ENCODE results near the gene TANGO2.

The TANGO2 gene

DNA sequence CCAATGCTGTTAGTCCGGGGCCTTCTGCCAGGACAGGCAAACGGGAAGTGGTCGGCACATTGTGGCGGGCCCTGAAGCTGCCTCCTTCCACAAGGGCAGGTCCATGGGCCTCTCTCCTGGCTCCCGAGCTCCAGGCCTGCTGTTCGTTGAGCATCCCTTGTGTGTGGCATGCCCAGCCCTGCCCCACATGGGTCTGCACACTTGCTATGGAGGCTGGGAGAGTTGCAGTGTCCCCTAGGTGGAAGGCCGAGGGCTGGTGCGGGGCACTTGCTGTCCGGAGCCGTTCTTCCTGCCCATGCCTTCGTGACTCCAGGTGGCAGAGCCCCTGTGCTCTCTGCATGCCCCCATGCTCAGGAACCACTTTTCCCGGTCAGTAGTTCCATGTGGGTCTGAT, 33.1 kb downstream of the TANGO2 start:
- TF ChIP-seq CTCF (IDR thresholded peaks at IDR 0.05; ENCODE audit: extremely low read depth, insufficient read depth, missing control alignments), result no peak
- in situ Hi-C loops (cut with MboI; ENCODE audit: low pct_unique_long_range_greater_than_20kb, low sequenced_read_pairs, unreplicated experiment), result no loop called here
- DNase-seq (ENCODE audit: low spot score), result no peak

DNA sequence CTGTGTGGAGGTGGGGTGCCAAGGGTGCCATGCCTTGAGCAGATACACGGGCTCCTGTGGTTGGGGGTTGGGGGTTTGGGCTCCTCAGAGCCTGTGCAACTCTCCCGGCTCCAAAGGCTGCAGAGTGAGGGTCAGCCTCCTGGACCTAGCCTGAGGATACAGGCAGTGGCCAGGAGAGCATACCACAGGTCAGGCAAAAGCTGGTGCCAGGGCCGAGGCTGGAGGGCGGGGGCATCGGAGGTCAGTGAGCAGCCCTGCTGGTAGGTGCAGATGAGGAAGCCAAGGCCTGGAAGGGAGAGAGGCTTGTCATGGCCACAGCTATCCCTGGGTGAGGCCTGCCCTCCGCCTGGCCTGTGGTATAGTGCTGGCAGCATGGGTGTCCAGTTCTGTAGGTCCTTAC, 33.6 kb downstream of the TANGO2 start:
- in situ Hi-C loops (cut with MboI; ENCODE audit: low pct_unique_long_range_greater_than_20kb, low sequenced_read_pairs, unreplicated experiment), result no loop called here
- no peak for DNase-seq (ENCODE audit: low spot score)
- TF ChIP-seq CTCF (IDR thresholded peaks at IDR 0.05; ENCODE audit: extremely low read depth, insufficient read depth, missing control alignments), result no peak

DNA sequence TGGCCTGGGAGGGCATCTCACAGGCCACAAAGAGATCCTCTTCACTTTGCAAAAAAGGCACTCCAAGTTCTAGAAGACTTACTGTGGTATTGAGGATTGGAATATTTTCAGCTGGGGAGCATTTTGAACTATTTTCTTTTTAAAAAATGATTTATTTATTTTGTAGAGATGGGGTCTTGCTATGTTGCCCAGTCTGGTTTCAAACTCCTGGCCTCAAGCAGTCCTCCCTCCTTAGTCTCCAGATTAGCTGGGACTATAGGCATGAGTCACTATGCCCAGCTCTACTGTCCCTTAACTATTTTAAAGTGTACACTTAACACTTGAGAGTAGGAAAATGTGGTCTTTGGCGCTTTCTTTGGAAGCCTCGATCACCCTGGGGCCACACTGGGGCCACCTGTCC, 34.2 kb downstream of the TANGO2 start:
- in situ Hi-C loops (cut with MboI; ENCODE audit: low pct_unique_long_range_greater_than_20kb, low sequenced_read_pairs, unreplicated experiment), result no loop called here
- DNase-seq (ENCODE audit: low spot score), result no peak
- no peak for TF ChIP-seq CTCF (IDR thresholded peaks at IDR 0.05; ENCODE audit: extremely low read depth, insufficient read depth, missing control alignments)

DNA sequence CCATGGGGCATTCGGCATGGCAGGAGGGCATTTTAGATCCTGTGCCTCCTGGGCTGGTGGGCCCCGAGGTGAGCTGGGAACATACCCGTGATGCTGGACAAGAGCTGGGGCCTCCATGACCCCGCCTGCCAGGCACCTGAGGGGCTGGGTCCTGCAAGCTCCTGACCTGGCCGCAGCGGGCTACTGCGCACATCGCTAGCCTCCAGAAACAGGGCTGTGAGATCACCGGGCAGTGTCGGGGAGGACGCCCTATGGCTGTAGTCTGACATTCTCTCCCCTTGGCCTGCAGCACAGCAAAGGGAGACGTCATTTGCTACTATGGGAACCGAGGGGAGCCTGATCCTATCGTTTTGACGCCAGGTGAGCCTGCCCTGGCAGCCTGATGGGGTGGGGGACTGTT, 34.7 kb downstream of the TANGO2 start:
- no peak for TF ChIP-seq CTCF (IDR thresholded peaks at IDR 0.05; ENCODE audit: extremely low read depth, insufficient read depth, missing control alignments)
- DNase-seq (ENCODE audit: low spot score), result no peak
- in situ Hi-C loops (cut with MboI; ENCODE audit: low pct_unique_long_range_greater_than_20kb, low sequenced_read_pairs, unreplicated experiment), result no loop called here

DNA sequence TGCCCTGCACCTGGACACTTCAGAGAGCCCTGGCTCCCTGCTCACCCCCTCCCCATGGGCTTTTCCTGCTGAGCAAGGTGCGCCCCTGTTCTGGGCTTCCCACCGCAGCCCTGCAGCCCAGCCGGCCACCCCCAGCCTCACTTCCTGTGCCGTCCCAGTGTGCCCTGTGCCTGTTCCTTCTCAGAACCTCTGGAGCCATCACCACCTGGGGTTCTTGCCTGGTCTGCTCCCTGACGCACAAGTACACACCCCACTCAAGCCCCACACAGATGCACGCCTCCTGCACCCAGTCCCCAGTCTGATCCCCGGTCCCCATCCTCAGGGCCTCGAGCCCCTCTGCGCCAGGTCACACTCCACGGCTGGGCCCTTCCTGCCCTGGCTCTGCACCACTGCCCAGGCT, 35.3 kb downstream of the TANGO2 start:
- no peak for TF ChIP-seq CTCF (IDR thresholded peaks at IDR 0.05; ENCODE audit: extremely low read depth, insufficient read depth, missing control alignments)
- no peak for DNase-seq (ENCODE audit: low spot score)
- in situ Hi-C loops (cut with MboI; ENCODE audit: low pct_unique_long_range_greater_than_20kb, low sequenced_read_pairs, unreplicated experiment), result no loop called here

GRCh38 chr22:20056696-20057386, 35.9 kb downstream of the TANGO2 start:
- no peak for TF ChIP-seq CTCF (IDR thresholded peaks at IDR 0.05; ENCODE audit: extremely low read depth, insufficient read depth, missing control alignments)
- in situ Hi-C loops (cut with MboI; ENCODE audit: low pct_unique_long_range_greater_than_20kb, low sequenced_read_pairs, unreplicated experiment), result no loop called here
- no peak for DNase-seq (ENCODE audit: low spot score)
